ENCODE measurements around the gene PCAT6. TPM values are rescaled to one million over a fixed set of nuclear protein-coding genes. Genes with fewer than 3 reads are reported as not detected.

The PCAT6 gene
- total and polyA plus RNA-seq, 2 experiments from 2014 or later: 13.9 TPM; not detected in 1

DNA sequence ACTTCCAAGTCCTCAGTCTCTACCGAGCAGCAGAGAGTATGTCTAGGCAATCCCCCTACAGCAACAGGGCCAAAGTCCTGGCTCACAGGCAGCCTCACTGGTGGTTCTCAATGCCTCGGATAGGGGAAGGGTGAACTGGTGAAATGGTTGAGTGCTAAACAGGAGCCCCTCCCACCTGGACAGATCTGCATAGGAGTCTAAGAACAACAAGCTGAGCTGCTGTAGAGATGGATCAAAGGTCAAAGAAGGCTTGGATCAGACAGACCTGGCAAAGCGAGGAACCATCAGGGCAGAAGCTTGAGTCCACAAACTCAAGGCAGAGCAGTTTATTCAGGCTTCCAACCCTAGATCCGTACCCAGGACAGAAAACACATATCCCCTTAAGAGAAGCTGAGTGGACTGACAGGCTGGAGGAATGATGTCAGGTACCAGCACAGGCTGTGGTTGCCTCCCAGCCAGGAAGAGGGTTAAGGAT lies 46.4 kb downstream of the PCAT6 start:
- Histone ChIP-seq H3K36me3 (ENCODE audit: low read depth) (no peaks in the 10 kb centered on the region), H3K9me3 (ENCODE audit: low read depth) (no peaks in the 10 kb centered on the region), H3K79me2 (ENCODE audit: insufficient read depth) (no peaks in the 10 kb centered on the region), H3K9ac (no peak overlapping the region), H2AFZ (no peak overlapping the region), H3K9me2 (ENCODE audit: insufficient read depth) (no peaks in the 10 kb centered on the region), H3K4me2 (ENCODE audit: unreplicated experiment) (no peak overlapping the region), H3K27me3 (replicated peaks; ENCODE audit: insufficient read depth) (no peaks in the 10 kb centered on the region), H3K4me3 (no peak overlapping the region), H4K20me1 (ENCODE audit: insufficient read depth) (no peaks in the 10 kb centered on the region), H3F3A (ENCODE audit: insufficient read depth) (no peaks in the 10 kb centered on the region), H3K27ac (no peak overlapping the region), H3K4me1 (ENCODE audit: insufficient read depth) (no peaks in the 10 kb centered on the region)
- no peak for DNase-seq
- WGBS, 2 experiments (ENCODE audit: low coverage in 1 of 2, low lambda C conversion rate in 2 of 2, missing lambda C conversion rate in 2 of 2): 65 to 72% methylated on average over 4 of the region's 4 CpGs
- in situ Hi-C loops (cut with MboI): no loop called here
- TF ChIP-seq EZH2 (IDR thresholded peaks at IDR 0.05; ENCODE audit: insufficient read depth, poor library complexity, severe bottlenecking) (no peak), EZH2phosphoT487 (IDR thresholded peaks at IDR 0.05; ENCODE audit: insufficient read depth, low read depth) (no peak)

DNA sequence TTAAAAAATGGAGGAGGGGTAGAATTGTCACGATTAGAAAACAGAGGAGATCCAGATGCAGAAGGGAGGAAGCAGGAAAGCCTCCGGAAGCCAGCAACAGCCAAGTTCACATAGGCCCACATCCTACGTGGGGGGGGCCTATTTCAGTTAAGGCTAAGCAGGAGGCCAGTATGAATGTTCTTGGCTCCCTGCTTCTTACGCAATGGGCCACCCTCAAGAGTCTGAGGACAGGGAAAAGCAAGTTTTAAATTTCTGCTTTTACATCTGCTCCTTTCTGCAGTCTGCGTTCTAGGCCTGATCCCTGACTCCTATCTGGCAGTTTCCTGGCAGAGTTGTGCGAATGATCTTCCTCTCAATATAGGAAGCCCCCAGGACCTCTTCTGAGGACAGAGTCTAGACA lies 47.6 kb downstream of the PCAT6 start:
- peak overlapping the region; percentile 17; the same call in 1 of the 2 replicates for H2AFZ ChIP-seq
- H3K79me2 ChIP-seq (ENCODE audit: insufficient read depth): no peaks in the 10 kb centered on the region
- no peak overlapping the region for H3K4me3 ChIP-seq

DNA sequence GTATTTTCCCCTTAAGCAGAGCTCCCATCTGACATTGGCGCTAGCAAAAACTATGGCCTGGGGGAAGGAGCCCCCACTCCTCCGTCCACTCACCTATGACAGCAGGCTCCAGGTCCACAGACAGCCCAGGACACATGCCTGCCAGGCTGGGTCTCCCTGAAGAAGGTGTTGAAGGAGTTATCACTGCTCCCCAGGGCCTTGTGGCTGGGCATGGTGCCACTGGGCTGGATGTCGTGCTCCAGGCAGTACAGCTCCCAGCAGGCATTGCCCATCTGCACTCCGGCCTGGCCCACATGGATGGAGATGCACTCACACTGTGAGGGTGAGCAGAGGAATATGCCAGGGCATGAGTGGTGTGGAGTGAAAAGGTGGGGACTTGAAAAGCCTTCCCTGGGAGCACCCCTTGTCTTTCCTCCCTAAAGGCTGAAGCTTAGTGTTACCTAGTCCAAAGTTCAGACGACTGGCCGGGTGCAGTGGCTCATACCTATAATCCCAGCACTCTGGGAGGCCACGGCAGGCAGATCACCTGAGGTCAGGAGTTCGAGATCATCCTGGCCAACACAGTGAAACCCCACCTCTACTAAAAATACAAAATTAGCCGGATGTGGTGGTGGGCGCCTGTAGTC lies 48.1 kb downstream of the PCAT6 start:
- Histone ChIP-seq H3F3A (ENCODE audit: insufficient read depth) (no peaks in the 10 kb centered on the region), H3K9me3 (ENCODE audit: low read depth) (no peaks in the 10 kb centered on the region), H3K4me3 (no peak overlapping the region), H2AFZ (no peak overlapping the region), H3K36me3 (ENCODE audit: low read depth) (no peaks in the 10 kb centered on the region), H3K27me3 (replicated peaks; ENCODE audit: insufficient read depth) (no peaks in the 10 kb centered on the region), H3K79me2 (ENCODE audit: insufficient read depth) (no peaks in the 10 kb centered on the region), H3K4me1 (ENCODE audit: insufficient read depth) (no peaks in the 10 kb centered on the region), H3K9me2 (ENCODE audit: insufficient read depth) (no peaks in the 10 kb centered on the region), H3K27ac (no peak overlapping the region), H3K9ac (no peak overlapping the region), H4K20me1 (ENCODE audit: insufficient read depth) (no peaks in the 10 kb centered on the region), H3K4me2 (ENCODE audit: unreplicated experiment) (no peak overlapping the region)
- WGBS, 2 experiments (ENCODE audit: low coverage in 1 of 2, low lambda C conversion rate in 2 of 2, missing lambda C conversion rate in 2 of 2): 78 to 82% methylated on average over 9 to 10 of the region's 10 CpGs
- TF ChIP-seq EZH2phosphoT487 (IDR thresholded peaks at IDR 0.05; ENCODE audit: insufficient read depth, low read depth) (no peak), EZH2 (IDR thresholded peaks at IDR 0.05; ENCODE audit: insufficient read depth, poor library complexity, severe bottlenecking) (no peak)
- DNase-seq: peak; percentile 15
- in situ Hi-C loops (cut with MboI): no loop called here

More for the DNA sequence above, 47.6 kb downstream of the PCAT6 start:
- no peak overlapping the region for H3K4me2 ChIP-seq (ENCODE audit: unreplicated experiment)
- no peak overlapping the region for H3K9ac ChIP-seq
- no peaks in the 10 kb centered on the region for H3K36me3 ChIP-seq (ENCODE audit: low read depth)
- no peaks in the 10 kb centered on the region for H3K9me3 ChIP-seq (ENCODE audit: low read depth)
- no peaks in the 10 kb centered on the region for H4K20me1 ChIP-seq (ENCODE audit: insufficient read depth)
- in situ Hi-C loops (cut with MboI): no loop called here
- H3K27me3 ChIP-seq (replicated peaks; ENCODE audit: insufficient read depth): no peaks in the 10 kb centered on the region
- H3K9me2 ChIP-seq (ENCODE audit: insufficient read depth): no peaks in the 10 kb centered on the region
- WGBS, 2 experiments (ENCODE audit: low coverage in 1 of 2, low lambda C conversion rate in 2 of 2, missing lambda C conversion rate in 2 of 2): 19 to 34% methylated on average over 6 of the region's 6 CpGs
- TF ChIP-seq EZH2 (IDR thresholded peaks at IDR 0.05; ENCODE audit: insufficient read depth, poor library complexity, severe bottlenecking): no peak
- no peak for TF ChIP-seq EZH2phosphoT487 (IDR thresholded peaks at IDR 0.05; ENCODE audit: insufficient read depth, low read depth)
- DNase-seq: peak; percentile 74
- H3K4me1 ChIP-seq (ENCODE audit: insufficient read depth): no peaks in the 10 kb centered on the region
- no peak overlapping the region for H3K27ac ChIP-seq
- no peaks in the 10 kb centered on the region for H3F3A ChIP-seq (ENCODE audit: insufficient read depth)

DNA sequence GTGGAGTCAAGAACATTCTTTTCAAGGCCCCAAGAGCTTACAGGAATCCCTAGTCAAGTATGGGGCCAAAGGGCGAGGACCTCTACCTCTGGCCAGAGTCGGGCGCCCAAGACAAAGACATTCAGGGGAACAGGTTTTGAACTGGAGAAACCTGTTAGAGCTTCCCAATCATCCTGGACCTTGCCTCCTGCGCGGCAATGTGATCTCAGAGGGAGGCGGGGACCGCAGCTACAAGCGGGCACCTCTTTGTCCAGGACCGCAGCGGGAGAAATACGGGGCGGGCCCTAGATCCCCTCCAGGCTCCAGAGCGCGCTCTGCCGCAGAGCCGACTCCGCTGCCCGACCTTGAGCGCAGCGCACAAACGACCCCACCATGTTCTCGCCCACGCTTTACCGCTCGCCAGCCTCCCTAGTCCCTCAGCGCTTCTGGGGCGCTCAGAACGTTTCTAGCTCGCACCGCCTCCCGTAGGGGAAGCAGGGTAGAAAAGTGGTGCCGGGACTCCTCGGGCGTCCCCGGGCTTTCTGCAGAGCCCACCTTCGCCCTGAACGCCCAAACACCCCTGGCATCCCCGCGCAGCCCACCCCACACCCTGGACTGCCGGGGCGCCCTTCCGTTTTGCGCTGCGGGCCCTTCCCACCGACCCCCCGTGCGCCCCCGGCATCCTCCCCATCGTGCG lies 50.1 kb downstream of the PCAT6 start:
- peak; percentile 56 for DNase-seq
- no peaks in the 10 kb centered on the region for H3K36me3 ChIP-seq (ENCODE audit: low read depth)
- peak overlapping the region; percentile 87 for H3K4me2 ChIP-seq (ENCODE audit: unreplicated experiment)
- H2AFZ ChIP-seq: peak overlapping the region; percentile 86
- H3F3A ChIP-seq (ENCODE audit: insufficient read depth): no peaks in the 10 kb centered on the region
- WGBS, 2 experiments (ENCODE audit: low coverage in 1 of 2, low lambda C conversion rate in 2 of 2, missing lambda C conversion rate in 2 of 2): 9 to 11% methylated on average over 35 to 47 of the region's 50 CpGs
- no peak for TF ChIP-seq EZH2 (IDR thresholded peaks at IDR 0.05; ENCODE audit: insufficient read depth, poor library complexity, severe bottlenecking)
- TF ChIP-seq EZH2phosphoT487 (IDR thresholded peaks at IDR 0.05; ENCODE audit: insufficient read depth, low read depth): no peak
- no peaks in the 10 kb centered on the region for H3K4me1 ChIP-seq (ENCODE audit: insufficient read depth)
- no peak overlapping the region for H3K27ac ChIP-seq
- H4K20me1 ChIP-seq (ENCODE audit: insufficient read depth): no peaks in the 10 kb centered on the region
- no peaks in the 10 kb centered on the region for H3K9me2 ChIP-seq (ENCODE audit: insufficient read depth)
- H3K9me3 ChIP-seq (ENCODE audit: low read depth): no peaks in the 10 kb centered on the region
- H3K27me3 ChIP-seq (replicated peaks; ENCODE audit: insufficient read depth): peaks cover 8% of the 10 kb centered on the region; the same call in 1 of the 2 replicates
- in situ Hi-C loops (cut with MboI): no loop called here
- H3K79me2 ChIP-seq (ENCODE audit: insufficient read depth): no peaks in the 10 kb centered on the region
- H3K4me3 ChIP-seq: peak overlapping the region; percentile 80
- H3K9ac ChIP-seq: peak overlapping the region; percentile 46

Small RNA genes within 50 kb of the gene (small RNA-seq; reads per million reads assigned to genes)
- gene AC098934.3 (ENCODE audit: low read depth, low replicate concordance): not detected

Other genes starting within 250 kb of the PCAT6 start
- not detected in 2 replicates for gene SYT2, start 100.5 kb upstream of the PCAT6 start, total RNA-seq (2014; rRNA removed; shearing (Covaris generic))
- 0.03 and 0.05 TPM in 2 replicates for gene SYT2, start 100.5 kb upstream of the PCAT6 start, polyA plus RNA-seq (2016; fragmentation: Nextera tagmentation; extraction: Ambion mirVana)
- gene KDM5B, start 2.5 kb upstream of the PCAT6 start, total RNA-seq (2014; rRNA removed; shearing (Covaris generic)): 64.3 and 74.7 TPM in 2 replicates
- gene KDM5B, start 2.5 kb upstream of the PCAT6 start, polyA plus RNA-seq (2016; fragmentation: Nextera tagmentation; extraction: Ambion mirVana): 74.4 and 79.5 TPM in 2 replicates
- 5.2 and 7.2 TPM in 2 replicates for gene RABIF, start 78.2 kb downstream of the PCAT6 start, total RNA-seq (2014; rRNA removed; shearing (Covaris generic))
- gene RABIF, start 78.2 kb downstream of the PCAT6 start, polyA plus RNA-seq (2016; fragmentation: Nextera tagmentation; extraction: Ambion mirVana): 16.5 and 17.0 TPM in 2 replicates
- 20.8 and 21.4 TPM in 2 replicates for gene KLHL12, start 116.3 kb downstream of the PCAT6 start, total RNA-seq (2014; rRNA removed; shearing (Covaris generic))
- gene KLHL12, start 116.3 kb downstream of the PCAT6 start, polyA plus RNA-seq (2016; fragmentation: Nextera tagmentation; extraction: Ambion mirVana): 20.4 and 22.0 TPM in 2 replicates
- 83.2 and 101 TPM in 2 replicates for gene ADIPOR1, start 147.4 kb downstream of the PCAT6 start, total RNA-seq (2014; rRNA removed; shearing (Covaris generic))
- gene ADIPOR1, start 147.4 kb downstream of the PCAT6 start, polyA plus RNA-seq (2016; fragmentation: Nextera tagmentation; extraction: Ambion mirVana): 110 and 111 TPM in 2 replicates
- gene CYB5R1, start 156.3 kb downstream of the PCAT6 start, total RNA-seq (2014; rRNA removed; shearing (Covaris generic)): 28.7 and 32.9 TPM in 2 replicates
- 40.7 and 45.9 TPM in 2 replicates for gene CYB5R1, start 156.3 kb downstream of the PCAT6 start, polyA plus RNA-seq (2016; fragmentation: Nextera tagmentation; extraction: Ambion mirVana)
- 92.7 and 111 TPM in 2 replicates for gene TMEM183A, start 196.4 kb downstream of the PCAT6 start, total RNA-seq (2014; rRNA removed; shearing (Covaris generic))
- 57.3 TPM in 2 replicates for gene TMEM183A, start 196.4 kb downstream of the PCAT6 start, polyA plus RNA-seq (2016; fragmentation: Nextera tagmentation; extraction: Ambion mirVana)
- 13.6 and 16.1 TPM in 2 replicates for gene PPFIA4, start 215.5 kb downstream of the PCAT6 start, total RNA-seq (2014; rRNA removed; shearing (Covaris generic))
- gene PPFIA4, start 215.5 kb downstream of the PCAT6 start, polyA plus RNA-seq (2016; fragmentation: Nextera tagmentation; extraction: Ambion mirVana): 3.2 and 4.9 TPM in 2 replicates

All from GM23248 (cell line).